B cell (primary cell): Measurements from ENCODE around the gene KDM3B. TPM values are rescaled to one million over a fixed set of nuclear protein-coding genes. Genes with fewer than 3 reads are reported as not detected.

Experiments
- ATAC-seq: fragments of 200-7000 bp; cut with Tn5 transposase; one replicate; pipeline ENCODE4 v1.10.0; 2021; ENCODE audit warnings: low read depth, mild to moderate bottlenecking, moderate number of reproducible peaks, moderate library complexity
- CTCF ChIA-PET: fragments of 350-600 bp; sonication (Branson Sonifier 250); formaldehyde crosslinking; loops from one replicate; lab custom pipeline; 2021; ENCODE audit warnings: antibody characterized with exemption, inconsistent platforms; lab: Charles Lee
- POLR2A ChIA-PET: fragments of 350-600 bp; sonication (Branson Sonifier 250); formaldehyde crosslinking; loops from one replicate; lab custom pipeline; 2021; ENCODE audit warnings: antibody characterized with exemption; lab: Charles Lee
- DNase-seq: peaks from one replicate; pipeline ENCODE4 v3.0.0; 2013
- H2AFZ ChIP-seq: 2 replicates; pipeline ENCODE4 v1.6.1; 2012; ENCODE audit warnings: mild to moderate bottlenecking, low read depth, low read length; ENCODE audit not compliant: insufficient read depth, poor library complexity, severe bottlenecking
- H3K27ac ChIP-seq, 2 donors: 1 replicate in 1 of 2; 2 replicates in 1 of 2; pipeline ENCODE4 v1.5.1; 2012 to 2013; ENCODE audit warnings: low read length in 2 of 2, mild to moderate bottlenecking in 2 of 2, moderate library complexity in 1 of 2
- H3K27me3 ChIP-seq, 4 experiments: fragments of 200-600 bp in 1 of 4; sonication (generic) in 1 of 4; replicated peaks in 1 of 4; 1 replicate in 2 of 4; 2 replicates in 2 of 4; pipeline versions ENCODE4 v1.6.1 to v1.7.0; 2013 to 2016; ENCODE audit warnings: low read length in 3 of 4, mild to moderate bottlenecking in 2 of 4, mixed read lengths in 1 of 4, moderate library complexity in 1 of 4; ENCODE audit not compliant: insufficient read depth in 4 of 4, control insufficient read depth in 3 of 4; ENCODE audit errors: control extremely low read depth in 1 of 4
- H3K36me3 ChIP-seq, 2 experiments: replicated peaks in 1 of 2; 1 replicate in 1 of 2; 2 replicates in 1 of 2; pipeline versions ENCODE4 v1.6.1 to v1.7.1; 2013; ENCODE audit warnings: low read length in 1 of 2; ENCODE audit not compliant: insufficient read depth in 2 of 2, control insufficient read depth in 1 of 2; ENCODE audit errors: control extremely low read depth in 1 of 2, extremely low read depth in 1 of 2
- H3K4me1 ChIP-seq, 2 donors: fragments of 200-600 bp in 1 of 2; sonication (generic) in 1 of 2; 1 replicate in 1 of 2; 2 replicates in 1 of 2; pipeline versions ENCODE4 v1.5.1 to v1.6.1; 2013 to 2017; ENCODE audit warnings: low read length in 2 of 2; ENCODE audit not compliant: control insufficient read depth in 2 of 2, insufficient read depth in 2 of 2
- H3K4me2 ChIP-seq: replicated peaks from 2 replicates; pipeline ENCODE3; 2012; ENCODE audit warnings: mild to moderate bottlenecking, low read depth, low read length; ENCODE audit not compliant: poor library complexity, severe bottlenecking
- H3K4me3 ChIP-seq, 5 experiments: fragments of 200-600 bp in 1 of 5; sonication (generic) in 1 of 5; 1 replicate in 3 of 5; 2 replicates in 2 of 5; pipeline versions ENCODE4 v1.5.1 to v1.7.0; 2011 to 2016; ENCODE audit warnings: low read length in 4 of 5, mild to moderate bottlenecking in 4 of 5, low read depth in 2 of 5, control low read depth in 1 of 5, moderate library complexity in 1 of 5; ENCODE audit not compliant: insufficient read depth in 1 of 5; ENCODE audit errors: control extremely low read depth in 1 of 5, extremely low read depth in 1 of 5
- H3K79me2 ChIP-seq: fragments of 200-600 bp; sonication (generic); one replicate; pipeline ENCODE4 v1.6.0; 2016; ENCODE audit warnings: low read length; ENCODE audit not compliant: control insufficient read depth, insufficient read depth
- H3K9ac ChIP-seq: fragments of 200-600 bp; sonication (generic); 2 replicates; pipeline ENCODE4 v1.6.1; 2017; ENCODE audit warnings: mild to moderate bottlenecking, low read length, moderate library complexity
- H3K9me3 ChIP-seq, 3 donors: one replicate each; pipeline versions ENCODE4 v1.6.1 to v1.7.1; 2013; ENCODE audit warnings: low read length in 2 of 3; ENCODE audit not compliant: control insufficient read depth in 2 of 3, insufficient read depth in 1 of 3; ENCODE audit errors: control extremely low read depth in 1 of 3
- H4K20me1 ChIP-seq: 2 replicates; pipeline ENCODE4 v1.6.0; 2012; ENCODE audit warnings: mild to moderate bottlenecking, low read length; ENCODE audit not compliant: insufficient read depth, control insufficient read depth, poor library complexity, severe bottlenecking
- H3K27ac Mint-ChIP-seq: one replicate; pipeline ENCODE4 v1.8.0; 2021; ENCODE audit warnings: mixed read lengths
- H3K27me3 Mint-ChIP-seq: one replicate; pipeline ENCODE4 v1.8.0; 2021; ENCODE audit warnings: mixed read lengths
- H3K4me1 Mint-ChIP-seq: one replicate; pipeline ENCODE4 v1.8.0; 2021; ENCODE audit warnings: mixed read lengths
- H3K4me3 Mint-ChIP-seq: one replicate; pipeline ENCODE4 v1.8.0; 2021; ENCODE audit warnings: mixed read lengths
- H3K9me3 Mint-ChIP-seq: one replicate; pipeline ENCODE4 v1.8.0; 2022; ENCODE audit warnings: mixed read lengths; ENCODE audit not compliant: insufficient read depth
- EZH2 ChIP-seq: IDR thresholded peaks from 2 replicates; pipeline ENCODE4 v1.6.1; 2012; ENCODE audit warnings: borderline replicate concordance, low read depth, mild to moderate bottlenecking, moderate library complexity, low read length; ENCODE audit not compliant: insufficient read depth, poor library complexity, severe bottlenecking
- WGBS: methylation state at CpG from one replicate; pipeline ENCODE4 v1.1.5; 2013; ENCODE audit warnings: missing lambda C conversion rate; ENCODE audit not compliant: insufficient coverage; 5-methylcytosine and 5-hydroxymethylcytosine counted together
- intact Hi-C: fragments of 100-400 bp; cut with micrococcal nuclease; formaldehyde crosslinking; loops from one replicate; pipeline ENCODE4 v1.10.0; 2022
- polyA plus RNA-seq: library from polyadenylated mRNA; depleted of rRNA; stranded (reverse); fragments of >200 nt; gene quantifications from 2 replicates; pipeline ENCODE4 v1.2.3, GENCODE V29; 2012
- total RNA-seq, 2 donors: library from RNA; stranded (reverse); fragments of 120-200 nt in 1 of 2; gene quantifications; 1 replicate in 1 of 2; 2 replicates in 1 of 2; pipeline versions ENCODE4 v1.2.3 to v1.2.4, GENCODE V29; 2013 to 2022
- TF ChIP-seq, protein P1 (sequence below): fragments of 200-600 bp; IDR thresholded peaks from one replicate; pipeline ENCODE4 v1.8.0; 2022; ENCODE audit warnings: antibody characterized with exemption, mild to moderate bottlenecking

KDM3B gene
- total and polyA plus RNA-seq, 2 donors (not counting 1 experiment from before 2014, with no cell fraction given), result 41.8 to 99.9 TPM

DNA sequence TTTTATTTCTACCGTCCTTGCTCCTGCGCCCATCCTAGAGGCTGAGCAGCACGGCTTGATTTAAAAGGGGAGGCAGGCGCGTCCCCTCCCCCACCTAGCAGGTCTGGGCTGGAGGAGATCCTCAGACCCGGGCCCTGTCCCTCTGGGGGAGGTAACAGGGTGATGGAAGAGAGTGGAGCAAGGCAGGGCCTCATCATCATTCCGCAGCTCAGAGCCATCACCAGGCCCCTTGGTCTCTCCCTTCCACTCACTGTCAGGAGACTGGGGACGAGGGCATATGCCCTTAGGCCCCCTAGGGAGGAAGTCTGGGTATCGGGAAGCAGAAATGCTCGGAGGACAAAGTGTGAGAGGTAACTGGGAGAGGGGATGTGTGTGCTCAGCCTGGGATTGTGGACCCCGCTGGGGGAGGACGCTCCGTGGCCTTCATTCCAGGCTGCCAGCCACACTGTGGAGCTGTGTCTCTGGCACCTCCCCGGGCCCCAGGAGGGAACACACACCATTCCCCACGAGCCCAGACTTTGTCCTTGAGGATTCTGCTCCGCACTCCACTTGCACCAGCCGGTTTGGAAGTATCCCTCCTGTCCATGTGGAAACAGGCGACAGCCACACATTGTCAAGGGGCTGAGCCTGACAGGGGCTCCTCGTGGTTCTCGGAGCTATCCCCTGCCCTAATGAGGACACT lies 87.1 kb downstream of the KDM3B start:
- Histone ChIP-seq H3K27ac (no peak overlapping the region), H4K20me1 (peaks cover 9% of the 10 kb centered on the region), H3K36me3 (peaks cover 8 to 15% of the 10 kb centered on the region in 2 experiments), H3K27me3 (peaks cover 0 to 11% (median 3%) of the 10 kb centered on the region in 4 experiments), H3K4me1 (peaks cover 11 to 13% of the 10 kb centered on the region in 2 donors), H3K9me3 (no peaks in the 10 kb centered on the region), H2AFZ (peak overlapping the region; percentile 65), H3K4me3 (peak overlapping the region in 4 of 5 experiments; percentile 22 to 56 (median 47)), H3K9ac (peak overlapping the region; percentile 62), H3K79me2 (no peaks in the 10 kb centered on the region), H3K4me2 (peak overlapping the region; percentile 96)
- Mint-ChIP-seq H3K27me3 (peaks cover 4% of the 10 kb centered on the region), H3K4me3 (peak overlapping the region; percentile 83), H3K27ac (no peak overlapping the region), H3K4me1 (peaks cover 13% of the 10 kb centered on the region), H3K9me3 (no peaks in the 10 kb centered on the region)
- intact Hi-C loops, result loop anchor here (2.0 to 10.0 kb wide), 2 partner anchors 25 to 85 kb away; partner anchors contain the start of genes EGR1 and KDM3B
- CTCF ChIA-PET, result interaction anchor here (1.6 to 6.3 kb wide), 2 partner anchors 10 to 25 kb away, joined by 9 to 45 read pairs; no protein-coding TSS in a partner anchor
- DNase-seq (peak; percentile 35), ATAC-seq (no peak)
- POLR2A ChIA-PET, result no interaction called here
- no peak for TF ChIP-seq EZH2
- TF ChIP-seq, protein P1, sequence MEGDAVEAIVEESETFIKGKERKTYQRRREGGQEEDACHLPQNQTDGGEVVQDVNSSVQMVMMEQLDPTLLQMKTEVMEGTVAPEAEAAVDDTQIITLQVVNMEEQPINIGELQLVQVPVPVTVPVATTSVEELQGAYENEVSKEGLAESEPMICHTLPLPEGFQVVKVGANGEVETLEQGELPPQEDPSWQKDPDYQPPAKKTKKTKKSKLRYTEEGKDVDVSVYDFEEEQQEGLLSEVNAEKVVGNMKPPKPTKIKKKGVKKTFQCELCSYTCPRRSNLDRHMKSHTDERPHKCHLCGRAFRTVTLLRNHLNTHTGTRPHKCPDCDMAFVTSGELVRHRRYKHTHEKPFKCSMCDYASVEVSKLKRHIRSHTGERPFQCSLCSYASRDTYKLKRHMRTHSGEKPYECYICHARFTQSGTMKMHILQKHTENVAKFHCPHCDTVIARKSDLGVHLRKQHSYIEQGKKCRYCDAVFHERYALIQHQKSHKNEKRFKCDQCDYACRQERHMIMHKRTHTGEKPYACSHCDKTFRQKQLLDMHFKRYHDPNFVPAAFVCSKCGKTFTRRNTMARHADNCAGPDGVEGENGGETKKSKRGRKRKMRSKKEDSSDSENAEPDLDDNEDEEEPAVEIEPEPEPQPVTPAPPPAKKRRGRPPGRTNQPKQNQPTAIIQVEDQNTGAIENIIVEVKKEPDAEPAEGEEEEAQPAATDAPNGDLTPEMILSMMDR, result no peak
- WGBS, result 86% methylated on average over 12 of the region's 20 CpGs
